ENCODE results near the gene PKNOX2.

GRCh38 chr11:125313271-125314219, 149.0 kb downstream of the PKNOX2 start:
- TF ChIP-seq CTCF (IDR thresholded peaks at IDR 0.05) = no peak
- TF ChIP-seq POLR2AphosphoS5 (IDR thresholded peaks at IDR 0.05) = no peak
- TF ChIP-seq EP300 (IDR thresholded peaks at IDR 0.05) = no peak
- TF ChIP-seq POLR2A (IDR thresholded peaks at IDR 0.05) = no peak

Data from suprapubic skin (tissue), 4 donors.